SK-N-SH (cell line): ENCODE measurements around the gene AGBL3. TPM values are rescaled to one million over a fixed set of nuclear protein-coding genes. Genes with fewer than 3 reads are reported as not detected.

Source experiments
- CTCF ChIA-PET: fragments of 300-600, 350-600 bp; formaldehyde crosslinking; extraction: SDS; loops from one replicate; lab custom pipeline; 2021; lab: Yijun Ruan, JAX
- POLR2A ChIA-PET: fragments of 350-600 bp; sonication (Branson Sonifier 250); formaldehyde crosslinking; extraction: SDS; loops from one replicate; lab custom pipeline; 2020; ENCODE audit warnings: antibody characterized with exemption, inconsistent platforms; lab: Yijun Ruan, JAX
- DNase-seq: peaks from one replicate; pipeline ENCODE4 v3.0.0; 2012
- H2AFZ ChIP-seq: fragments of 200-600 bp; sonication (generic); 2 replicates; pipeline ENCODE4 v1.8.1; 2016; ENCODE audit warnings: antibody characterized with exemption, mild to moderate bottlenecking, low read depth
- H3F3A ChIP-seq: fragments of 200-600 bp; sonication (generic); replicated peaks from 2 replicates; pipeline ENCODE3; 2016; ENCODE audit warnings: antibody characterized with exemption, mild to moderate bottlenecking; ENCODE audit not compliant: insufficient read depth
- H3K27ac ChIP-seq, 2 experiments: fragments of 200-500 bp in 1 of 2; fragments of 200-600 bp in 1 of 2; sonication (Bioruptor generic) in 1 of 2; sonication (generic), shearing (Covaris generic) in 1 of 2; 2 replicates each; pipeline versions ENCODE4 v1.5.1 to v1.6.1; 2014 to 2016; ENCODE audit warnings: low read depth in 2 of 2, inconsistent platforms in 1 of 2, low read length in 1 of 2, mild to moderate bottlenecking in 1 of 2, mixed read lengths in 1 of 2
- H3K27me3 ChIP-seq: fragments of 200-600 bp; sonication (generic), shearing (Covaris generic); 2 replicates; pipeline ENCODE4 v1.6.1; 2016; ENCODE audit warnings: mixed run types; ENCODE audit not compliant: insufficient read depth
- H3K36me3 ChIP-seq, 2 experiments: fragments of 200-500 bp in 1 of 2; fragments of 200-600 bp in 1 of 2; sonication (Bioruptor generic) in 1 of 2; sonication (generic) in 1 of 2; replicated peaks in 1 of 2; 2 replicates each; pipeline versions ENCODE3 to v1.5.1; 2014 to 2016; ENCODE audit warnings: low read length in 1 of 2, mild to moderate bottlenecking in 1 of 2; ENCODE audit not compliant: insufficient read depth in 2 of 2, control insufficient read depth in 1 of 2
- H3K4me1 ChIP-seq, 2 experiments: fragments of 200-500 bp in 1 of 2; fragments of 200-600 bp in 1 of 2; sonication (Bioruptor generic) in 1 of 2; sonication (generic), shearing (Covaris generic) in 1 of 2; 2 replicates each; pipeline versions ENCODE4 v1.5.1 to v1.6.1; 2014 to 2016; ENCODE audit warnings: low read depth in 1 of 2, low read length in 1 of 2, mixed run types in 1 of 2; ENCODE audit not compliant: insufficient read depth in 2 of 2, control insufficient read depth in 1 of 2
- H3K4me2 ChIP-seq: fragments of 200-600 bp; sonication (generic), shearing (Covaris generic); 2 replicates; pipeline ENCODE4 v1.6.1; 2017; ENCODE audit warnings: mixed run types
- H3K4me3 ChIP-seq, 2 experiments: fragments of 200-500 bp in 1 of 2; fragments of 200-600 bp in 1 of 2; sonication (Bioruptor generic) in 1 of 2; sonication (generic), shearing (Covaris generic) in 1 of 2; 2 replicates each; pipeline versions ENCODE4 v1.5.1 to v1.8.1; 2014 to 2016; ENCODE audit warnings: low read depth in 2 of 2, inconsistent platforms in 1 of 2, low read length in 1 of 2, mild to moderate bottlenecking in 1 of 2, mixed read lengths in 1 of 2, moderate library complexity in 1 of 2
- H3K79me2 ChIP-seq: fragments of 200-600 bp; sonication (generic); 2 replicates; pipeline ENCODE4 v1.8.1; 2017; ENCODE audit warnings: mild to moderate bottlenecking; ENCODE audit not compliant: insufficient read depth
- H3K9ac ChIP-seq: fragments of 200-600 bp; sonication (generic); 2 replicates; pipeline ENCODE4 v1.6.1; 2017; ENCODE audit warnings: mixed run types
- H3K9me2 ChIP-seq: fragments of 200-600 bp; sonication (generic); 2 replicates; pipeline ENCODE4 v1.6.1; 2017; ENCODE audit warnings: mixed run types
- H3K9me3 ChIP-seq: fragments of 200-600 bp; sonication (generic); 2 replicates; pipeline ENCODE4 v1.6.1; 2017; ENCODE audit warnings: mixed run types, mild to moderate bottlenecking, moderate library complexity
- H4K20me1 ChIP-seq: fragments of 200-600 bp; sonication (generic); 2 replicates; pipeline ENCODE4 v1.6.1; 2017; ENCODE audit warnings: mild to moderate bottlenecking, mixed run types; ENCODE audit not compliant: insufficient read depth
- CTCF ChIP-seq: fragments of 200-600 bp; sonication (generic); IDR thresholded peaks from 2 replicates; pipeline ENCODE4 v1.6.1; 2017; ENCODE audit warnings: antibody characterized with exemption, mild to moderate bottlenecking, moderate library complexity
- EP300 ChIP-seq, 2 experiments: IDR thresholded peaks; 2 replicates each; pipeline versions ENCODE4 v1.4.0 to v1.6.1; 2012; ENCODE audit warnings: borderline replicate concordance in 1 of 2, low read depth in 1 of 2, low read length in 1 of 2
- EZH2phosphoT487 ChIP-seq: fragments of 200-600 bp; sonication (generic); IDR thresholded peaks from 2 replicates; pipeline ENCODE4 v1.6.1; 2017; ENCODE audit warnings: low read depth, mixed run types, mild to moderate bottlenecking, antibody characterized with exemption, moderate library complexity, borderline replicate concordance
- FOSL2 ChIP-seq: IDR thresholded peaks from 2 replicates; pipeline ENCODE4 v1.4.0; 2012; ENCODE audit warnings: low read depth, mild to moderate bottlenecking, moderate library complexity, borderline replicate concordance
- IRF3 ChIP-seq: fragments of 150-350 bp; IDR thresholded peaks from 2 replicates; pipeline ENCODE4 v1.6.1; 2016; ENCODE audit warnings: mild to moderate bottlenecking, low read depth, low read length
- MAX ChIP-seq: IDR thresholded peaks from 2 replicates; pipeline ENCODE4 v1.4.0; 2012; ENCODE audit warnings: low read depth
- MEF2A ChIP-seq: IDR thresholded peaks from 2 replicates; pipeline ENCODE4 v1.4.0; 2012; ENCODE audit warnings: low read depth, borderline replicate concordance
- MXI1 ChIP-seq: IDR thresholded peaks from 2 replicates; pipeline ENCODE4 v1.6.1; 2012; ENCODE audit warnings: mild to moderate bottlenecking, low read depth, low read length, improper control_type of control experiment
- NRF1 ChIP-seq: IDR thresholded peaks from 2 replicates; pipeline ENCODE4 v1.6.1; 2012; ENCODE audit warnings: low read depth, mild to moderate bottlenecking, low read length
- POLR2AphosphoS5 ChIP-seq: IDR thresholded peaks from 2 replicates; pipeline ENCODE4 v1.6.1; 2012; ENCODE audit warnings: low read depth, low read length
- RAD21 ChIP-seq: IDR thresholded peaks from 2 replicates; pipeline ENCODE4 v1.6.1; 2012; ENCODE audit warnings: mild to moderate bottlenecking, low read length
- RFX5 ChIP-seq: IDR thresholded peaks from 2 replicates; pipeline ENCODE4 v1.6.1; 2012; ENCODE audit warnings: mild to moderate bottlenecking, improper control_type of control experiment, low read length
- SMC3 ChIP-seq: IDR thresholded peaks from 2 replicates; pipeline ENCODE4 v1.6.1; 2012; ENCODE audit warnings: low read depth, low read length, improper control_type of control experiment
- TAF1 ChIP-seq: IDR thresholded peaks from 2 replicates; pipeline ENCODE4 v1.6.1; 2012; ENCODE audit warnings: low read depth, mild to moderate bottlenecking, low read length, moderate library complexity, borderline replicate concordance
- USF1 ChIP-seq: IDR thresholded peaks from 2 replicates; pipeline ENCODE4 v1.4.0; 2012; ENCODE audit warnings: low read depth, borderline replicate concordance
- USF2 ChIP-seq: fragments of 150-350 bp; IDR thresholded peaks from 2 replicates; pipeline ENCODE4 v1.6.1; 2017; ENCODE audit warnings: antibody characterized with exemption, low read length, low read depth, borderline replicate concordance
- YY1 ChIP-seq: IDR thresholded peaks from 2 replicates; pipeline ENCODE4 v1.4.0; 2012; ENCODE audit warnings: low read depth, mild to moderate bottlenecking
- ZBTB33 ChIP-seq: IDR thresholded peaks from 2 replicates; pipeline ENCODE4 v1.4.0; 2012; ENCODE audit warnings: low read depth, borderline replicate concordance
- WGBS: methylation state at CpG from one replicate; pipeline ENCODE4 v1.1.6; 2017; ENCODE audit warnings: low lambda C conversion rate; 5-methylcytosine and 5-hydroxymethylcytosine counted together
- polyA plus RNA-seq, 3 experiments: library from polyadenylated mRNA; depleted of rRNA; stranded (reverse); fragments of >200 nt; gene quantifications; 2 replicates each; pipeline ENCODE4 v1.2.3, GENCODE V29; 2012

AGBL3 gene
- polyA plus RNA-seq, 1 of the 3 experiments (the other 2 are of a cell fraction): 0.35 TPM

GRCh38 chr7:135094472-135095237 lies 108.3 kb downstream of the AGBL3 start:
- DNase-seq: no peak
- Histone ChIP-seq H2AFZ (no peak overlapping the region), H4K20me1 (no peaks in the 10 kb centered on the region), H3K4me2 (no peak overlapping the region), H3K27me3 (no peaks in the 10 kb centered on the region), H3K9me2 (0 out of 2 replicates have a peak, but pooled peaks cover 4% of the 10 kb centered on the region), H3K4me3 (no peak overlapping the region), H3F3A (no peaks in the 10 kb centered on the region), H3K9me3 (no peaks in the 10 kb centered on the region), H3K4me1 (no peaks in the 10 kb centered on the region), H3K27ac (no peak overlapping the region), H3K9ac (no peak overlapping the region), H3K79me2 (no peaks in the 10 kb centered on the region), H3K36me3 (no peaks in the 10 kb centered on the region)
- TF ChIP-seq RFX5 (no peak), EP300 (IDR thresholded peaks at IDR 0.05; ENCODE audit: borderline replicate concordance in 1 of 2, low read depth in 1 of 2, low read length in 1 of 2) (no peak), RAD21 (no peak), MEF2A (no peak)
- 53% methylated on average over 2 of the region's 2 CpGs for WGBS
- ChIA-PET CTCF (interaction anchor here (1.0 kb wide), 1 partner anchor 17 kb away, joined by 3 read pairs; no protein-coding TSS in a partner anchor), POLR2A (no interaction called here)

- Histone ChIP-seq H3K9me2 (0 out of 2 replicates have a peak, but pooled peaks cover 4% of the 10 kb centered on the region), H3K9me3 (no peaks in the 10 kb centered on the region), H4K20me1 (no peaks in the 10 kb centered on the region), H3K36me3 (no peaks in the 10 kb centered on the region), H3K79me2 (no peaks in the 10 kb centered on the region), H3K27me3 (no peaks in the 10 kb centered on the region), H3K9ac (no peak overlapping the region), H3K4me3 (no peak overlapping the region), H3F3A (no peaks in the 10 kb centered on the region), H3K27ac (no peak overlapping the region), H2AFZ (no peak overlapping the region), H3K4me1 (no peaks in the 10 kb centered on the region), H3K4me2 (no peak overlapping the region)
- ChIA-PET CTCF (no interaction called here), POLR2A (no interaction called here)
- TF ChIP-seq USF1 (no peak), FOSL2 (no peak), SMC3 (no peak), MXI1 (no peak), USF2 (no peak), RFX5 (no peak), EZH2phosphoT487 (no peak), MAX (no peak), NRF1 (no peak), ZBTB33 (no peak), CTCF (no peak), POLR2AphosphoS5 (no peak), IRF3 (no peak), YY1 (no peak), TAF1 (no peak), MEF2A (no peak)
- DNase-seq: no peak
- WGBS: 29% methylated on average over 1 of the region's 1 CpG
These were observed 109.1 kb downstream of the AGBL3 start for GRCh38 chr7:135095450-135095849.
